ENCODE results near the gene ARHGAP6.

ARHGAP6 gene

GRCh38 chrX:11342673-11343072 lies 323.0 kb downstream of the ARHGAP6 start:
- no peak for DNase-seq

- DNase-seq = no peak
Measured at GRCh38 chrX:11341274-11342201, 324.2 kb downstream of the ARHGAP6 start.

GRCh38 chrX:11337292-11338009 lies 328.3 kb downstream of the ARHGAP6 start:
- no peak for DNase-seq

DNA sequence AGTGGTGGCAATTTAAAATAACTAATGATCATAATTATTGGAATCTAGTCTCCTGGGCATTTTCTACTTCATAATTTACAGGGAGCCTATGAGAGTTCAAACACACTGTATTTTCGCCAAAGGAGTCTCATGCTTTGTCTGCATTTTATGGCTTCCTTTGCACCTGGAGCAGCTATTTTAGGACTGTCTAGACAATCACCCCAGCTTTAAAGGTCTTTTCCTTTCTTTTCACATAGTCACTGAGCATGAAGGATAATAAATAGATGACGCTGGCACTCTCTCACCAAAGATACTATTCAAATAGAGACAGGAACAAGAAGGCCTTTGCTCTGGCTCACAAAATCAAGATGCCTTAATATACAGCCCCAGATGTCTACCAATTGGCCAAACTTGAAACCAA lies 329.5 kb downstream of the ARHGAP6 start:
- no peak for DNase-seq

- DNase-seq = no peak
Measured at GRCh38 chrX:11334165-11334564, 331.6 kb downstream of the ARHGAP6 start.

DNA sequence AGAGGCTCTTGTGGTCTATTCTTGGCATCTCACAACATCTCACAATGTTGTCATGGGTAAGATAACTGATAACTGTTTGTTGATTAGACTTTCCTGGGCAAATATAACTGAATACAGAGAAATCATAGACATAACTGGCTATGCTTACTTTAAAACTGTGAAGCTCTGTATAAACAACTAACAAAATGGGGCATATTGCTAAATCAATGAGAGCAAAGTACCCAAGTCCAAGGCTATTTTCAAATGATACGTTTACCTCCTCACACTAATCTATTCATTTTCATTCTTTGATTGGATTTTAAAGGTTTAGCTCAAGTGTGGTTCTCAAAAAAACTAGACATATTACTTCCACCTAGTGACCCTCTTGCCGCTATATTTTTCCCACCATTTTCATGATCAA lies 333.9 kb downstream of the ARHGAP6 start:
- DNase-seq = no peak

- no peak for DNase-seq
Measured at GRCh38 chrX:11329021-11329420, 336.7 kb downstream of the ARHGAP6 start.

- DNase-seq = no peak
Measured at GRCh38 chrX:11328134-11328533, 337.6 kb downstream of the ARHGAP6 start.

DNA sequence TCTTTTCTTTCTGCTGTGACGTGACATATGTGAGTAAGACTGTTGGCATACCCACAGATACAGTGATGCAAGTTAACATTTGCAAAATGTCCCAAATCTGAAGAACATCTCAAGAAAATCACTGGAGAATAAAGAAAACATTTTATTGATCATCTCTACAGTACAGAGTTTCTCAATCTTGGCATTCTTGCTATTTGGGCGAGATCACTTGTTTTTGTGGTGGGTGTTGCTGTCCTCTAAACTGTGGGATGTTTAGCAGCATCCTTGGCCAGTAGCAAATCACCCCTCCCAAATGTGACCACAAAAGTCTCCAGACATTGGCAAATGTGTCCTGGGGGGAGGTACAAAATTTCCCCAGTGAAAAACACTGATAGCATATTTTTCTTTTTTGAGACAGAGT lies 343.7 kb downstream of the ARHGAP6 start:
- no peak for DNase-seq

GRCh38 chrX:11319806-11320520 lies 345.8 kb downstream of the ARHGAP6 start:
- no peak for DNase-seq

DNA sequence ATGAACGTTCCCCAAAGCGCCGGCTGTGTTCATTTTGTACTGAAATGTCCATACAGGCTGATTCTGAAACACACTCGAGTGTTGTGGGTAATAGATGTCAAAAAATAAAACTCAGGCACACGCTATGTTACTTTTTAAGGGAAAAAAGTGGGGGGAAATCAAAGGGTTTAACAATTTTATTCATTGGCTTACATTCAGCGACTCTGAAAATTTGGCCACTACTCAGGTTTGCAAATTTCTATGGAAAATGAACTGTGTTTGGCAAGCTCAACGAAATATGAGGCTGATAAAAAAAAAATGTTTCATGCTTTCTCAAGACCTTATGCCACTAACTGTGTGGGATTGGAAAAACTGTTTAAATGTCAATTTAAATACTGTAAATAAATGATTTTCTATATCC lies 354.0 kb downstream of the ARHGAP6 start:
- no peak for DNase-seq

GRCh38 chrX:11309220-11309619 lies 356.5 kb downstream of the ARHGAP6 start:
- DNase-seq = no peak

GRCh38 chrX:11305641-11306040 lies 360.1 kb downstream of the ARHGAP6 start:
- no peak for DNase-seq

DNA sequence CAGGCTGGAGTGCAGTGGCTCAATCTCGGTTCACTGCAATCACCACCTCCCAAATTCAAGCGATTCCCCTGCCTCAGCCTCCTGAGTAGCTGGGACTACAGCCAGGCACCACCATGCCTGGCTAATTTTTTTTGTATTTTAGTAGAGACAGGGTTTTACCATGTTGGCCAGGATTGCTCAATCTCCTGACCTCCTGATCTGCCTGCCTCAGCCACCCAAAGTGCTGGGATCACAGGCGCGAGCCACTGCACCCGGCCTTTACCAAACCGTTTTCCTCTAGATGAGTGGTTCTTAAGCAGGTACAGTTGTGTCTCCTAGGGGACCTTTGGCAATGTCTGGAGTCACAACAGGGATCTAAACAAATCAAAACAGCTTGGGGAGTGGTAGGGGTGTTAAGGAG lies 360.9 kb downstream of the ARHGAP6 start:
- no peak for DNase-seq

GRCh38 chrX:11298600-11298999 lies 367.1 kb downstream of the ARHGAP6 start:
- no peak for DNase-seq

DNA sequence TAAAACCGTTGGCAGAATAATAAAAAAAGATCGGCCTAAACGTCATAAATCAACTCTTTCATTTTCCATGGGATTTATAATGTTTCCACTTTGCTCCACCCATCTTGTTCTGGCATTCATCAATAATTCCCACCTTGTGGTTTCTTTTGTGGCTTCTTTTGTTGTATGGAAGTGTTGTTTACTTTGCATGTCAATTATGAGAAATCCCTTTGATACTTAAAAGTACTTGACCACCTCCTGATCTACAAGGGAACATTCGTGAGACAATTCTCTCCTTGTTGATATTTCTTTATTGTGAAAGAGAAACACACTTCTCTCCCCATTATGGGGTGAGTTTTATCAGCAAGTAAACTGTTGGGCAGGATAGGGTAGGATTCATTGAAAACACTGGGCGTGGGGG lies 369.7 kb downstream of the ARHGAP6 start:
- no peak for DNase-seq

GRCh38 chrX:11293113-11293512 lies 372.6 kb downstream of the ARHGAP6 start, which contains the start of gene AMELX:
Gene AMELX (plus strand): TSS chrX:11293413. CDS start chrX:11294789, 1,376 bp downstream.
- DNase-seq = no peak

DNA sequence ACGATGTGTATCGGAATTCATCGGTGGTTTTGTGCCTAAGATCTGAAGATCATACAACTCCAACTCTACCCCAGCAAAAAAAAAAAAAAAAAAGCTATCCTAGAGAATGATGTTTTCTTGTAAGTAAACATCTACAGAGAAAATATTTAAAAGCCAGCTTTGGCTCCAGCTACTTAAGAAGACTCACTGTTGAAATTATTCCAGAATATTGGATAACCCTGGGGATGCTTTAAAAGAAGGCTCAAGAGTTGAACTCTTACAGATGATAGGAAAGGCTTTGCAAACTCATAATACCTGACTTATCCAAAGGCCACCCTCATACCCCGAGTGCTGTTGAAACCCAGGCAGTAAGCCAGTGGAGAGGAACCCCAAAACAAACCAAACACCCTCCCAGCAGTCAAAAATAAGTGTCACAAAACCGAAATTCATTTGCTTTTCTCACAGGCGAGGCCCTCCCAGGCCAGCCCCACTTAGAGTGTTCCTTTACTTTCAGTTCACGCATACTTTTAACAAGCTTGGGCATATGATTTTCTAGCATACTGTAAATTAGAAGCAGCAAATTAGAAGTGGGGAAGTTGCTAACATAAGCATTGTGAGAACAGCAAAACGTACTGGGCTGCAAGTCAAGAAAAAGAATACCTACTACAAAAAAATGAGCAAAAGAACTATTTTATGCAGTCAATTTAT lies 375.2 kb downstream of the ARHGAP6 start:
- DNase-seq = no peak

DNA sequence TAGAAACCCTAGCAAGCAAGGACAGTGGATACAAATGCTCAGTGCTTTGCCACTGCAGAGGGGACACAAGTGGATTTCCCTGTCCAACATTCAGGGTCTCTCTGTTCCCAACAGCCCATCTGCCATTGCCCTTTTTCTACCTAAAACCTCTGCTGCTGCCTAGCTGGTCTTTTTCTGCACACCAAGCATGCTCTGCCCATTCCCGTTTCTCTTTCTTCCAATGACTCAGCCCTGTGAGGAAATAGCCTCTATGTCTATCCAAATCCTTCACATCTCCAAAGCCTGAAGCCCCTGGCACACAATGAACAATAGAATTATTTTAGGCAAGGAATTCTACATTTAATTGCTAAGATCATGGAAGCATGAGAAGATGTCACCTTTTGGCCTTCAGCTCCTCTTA lies 378.2 kb downstream of the ARHGAP6 start:
- DNase-seq = no peak

DNA sequence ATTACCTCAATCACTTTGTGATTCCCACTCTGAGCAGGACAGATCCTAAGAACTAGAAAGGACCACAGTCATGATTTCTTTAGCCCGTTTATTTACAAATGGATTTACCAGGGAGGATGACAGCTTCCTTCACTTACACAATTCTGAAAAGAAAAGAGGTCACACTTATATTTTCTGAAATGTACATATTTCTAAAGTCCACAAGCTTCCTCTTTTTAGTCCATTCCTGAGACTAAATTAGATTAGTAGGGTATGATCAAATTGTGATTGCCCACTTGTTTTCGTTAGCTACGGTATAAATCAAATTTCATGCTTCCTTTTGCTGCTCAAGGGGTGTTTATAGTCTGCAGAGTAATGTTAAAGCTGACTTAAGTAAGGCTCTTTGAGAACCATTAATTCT lies 380.1 kb downstream of the ARHGAP6 start:
- no peak for DNase-seq

DNA sequence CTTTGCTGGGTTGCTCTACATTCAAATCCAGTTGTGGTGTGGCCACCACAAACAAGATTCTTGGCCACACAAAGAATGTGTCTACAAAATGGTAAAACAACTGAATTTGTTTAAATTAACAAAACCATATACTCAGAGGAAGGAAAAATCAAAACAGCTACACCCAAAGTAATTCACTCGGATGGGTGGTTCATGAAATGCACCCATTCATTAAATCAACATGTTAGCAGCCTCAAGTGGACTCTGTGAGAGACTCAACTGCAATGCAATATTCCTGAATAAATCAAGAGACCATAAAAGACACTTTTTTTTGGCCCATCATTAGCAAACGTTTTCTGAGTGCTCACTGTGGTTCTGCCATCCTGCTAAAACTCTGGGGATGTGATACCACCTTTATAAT lies 383.7 kb downstream of the ARHGAP6 start:
- DNase-seq = no peak

DNA sequence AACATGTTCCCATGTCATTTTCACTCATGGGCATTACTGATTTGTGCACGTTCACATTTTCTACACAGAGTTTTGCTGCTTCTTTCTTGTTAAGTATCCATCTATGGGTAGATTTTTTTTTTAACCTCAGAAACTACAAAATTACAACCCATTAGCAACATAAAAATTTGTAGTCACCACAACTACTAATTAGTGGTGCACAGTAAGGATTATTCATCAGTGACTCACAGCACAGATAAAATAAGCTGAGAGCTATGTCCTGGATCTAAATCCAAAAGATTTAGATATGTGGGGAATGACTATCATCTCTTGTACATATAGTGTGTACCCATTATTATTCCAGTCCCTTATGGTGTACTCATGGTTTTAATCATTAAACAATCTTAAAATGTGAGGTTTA lies 392.2 kb downstream of the ARHGAP6 start:
- DNase-seq = no peak

GRCh38 chrX:11272863-11273262 lies 392.9 kb downstream of the ARHGAP6 start:
- no peak for DNase-seq
